Left ventricle myocardium inferior (tissue), 1 donor: ENCODE data around the gene RPS25. TPM values are rescaled to one million over a fixed set of nuclear protein-coding genes. Genes with fewer than 3 reads are reported as not detected.
"Not testable (repeated sequence)": the region's sequence is repeated elsewhere in the genome, so short reads cannot be mapped to it uniquely, and the experiment has no call there.

Source experiments
- DNase-seq: peaks from one replicate; pipeline ENCODE4 v3.0.0-alpha.2; 2020
- H3K27ac ChIP-seq: fragments of 200-600 bp; replicated peaks from 2 replicates; pipeline ENCODE4 v1.8.0; 2021
- H3K27me3 ChIP-seq: fragments of 200-600 bp; 2 replicates; pipeline ENCODE4 v1.8.0; 2021; ENCODE audit warnings: low read depth
- H3K36me3 ChIP-seq: fragments of 200-600 bp; 2 replicates; pipeline ENCODE4 v1.8.0; 2021
- H3K4me1 ChIP-seq: fragments of 200-600 bp; 2 replicates; pipeline ENCODE4 v1.8.0; 2021
- H3K4me3 ChIP-seq: fragments of 200-600 bp; 2 replicates; pipeline ENCODE4 v1.8.0; 2021; ENCODE audit warnings: mild to moderate bottlenecking, moderate library complexity
- H3K9me3 ChIP-seq: fragments of 200-600 bp; replicated peaks from 2 replicates; pipeline ENCODE4 v1.8.0; 2021
- intact Hi-C: fragments of 100-400 bp; cut with micrococcal nuclease; formaldehyde crosslinking; loops from one replicate; pipeline ENCODE4 v1.11.0; 2022
- total RNA-seq: library from RNA; stranded (reverse); fragmentation: NEBNext Ultra II Directional; extraction: Animal tissue kit (Norgen Biotek cat#: 25700); gene quantifications from one replicate; pipeline ENCODE4 v1.2.1, GENCODE V29; 2021
- TF ChIP-seq, protein P1 (sequence below): fragments of 200-600 bp; IDR thresholded peaks from 2 replicates; pipeline ENCODE4 v1.8.0; 2021; ENCODE audit warnings: antibody characterized with exemption, mild to moderate bottlenecking, borderline replicate concordance
- donor health status: DM: no; HTN: yes; CAD: no; lungs with severe emphysema.

Gene RPS25
- total RNA-seq, 1 donor from 2014 or later: 767 TPM

DNA sequence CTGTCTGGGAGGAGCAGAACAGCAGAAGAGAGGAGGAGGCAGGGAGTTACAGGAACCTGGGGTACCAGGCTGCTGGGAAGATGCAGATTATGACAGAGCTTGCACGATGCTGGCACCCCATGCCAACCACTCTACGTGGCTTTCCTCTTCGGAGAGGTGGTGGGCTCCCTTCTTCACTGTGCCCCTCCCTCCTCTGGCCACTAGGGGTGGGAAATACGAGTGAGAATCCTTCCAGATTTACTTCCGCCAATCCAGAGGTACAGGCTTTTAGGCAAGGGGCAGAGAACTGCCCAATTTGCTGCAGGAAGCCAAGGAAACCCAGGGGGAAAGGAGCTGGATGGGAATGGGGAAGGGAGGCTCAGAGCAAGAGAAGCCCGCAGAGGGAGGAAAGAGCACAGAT lies 26.6 kb upstream of the RPS25 start:
- TF ChIP-seq, protein P1, sequence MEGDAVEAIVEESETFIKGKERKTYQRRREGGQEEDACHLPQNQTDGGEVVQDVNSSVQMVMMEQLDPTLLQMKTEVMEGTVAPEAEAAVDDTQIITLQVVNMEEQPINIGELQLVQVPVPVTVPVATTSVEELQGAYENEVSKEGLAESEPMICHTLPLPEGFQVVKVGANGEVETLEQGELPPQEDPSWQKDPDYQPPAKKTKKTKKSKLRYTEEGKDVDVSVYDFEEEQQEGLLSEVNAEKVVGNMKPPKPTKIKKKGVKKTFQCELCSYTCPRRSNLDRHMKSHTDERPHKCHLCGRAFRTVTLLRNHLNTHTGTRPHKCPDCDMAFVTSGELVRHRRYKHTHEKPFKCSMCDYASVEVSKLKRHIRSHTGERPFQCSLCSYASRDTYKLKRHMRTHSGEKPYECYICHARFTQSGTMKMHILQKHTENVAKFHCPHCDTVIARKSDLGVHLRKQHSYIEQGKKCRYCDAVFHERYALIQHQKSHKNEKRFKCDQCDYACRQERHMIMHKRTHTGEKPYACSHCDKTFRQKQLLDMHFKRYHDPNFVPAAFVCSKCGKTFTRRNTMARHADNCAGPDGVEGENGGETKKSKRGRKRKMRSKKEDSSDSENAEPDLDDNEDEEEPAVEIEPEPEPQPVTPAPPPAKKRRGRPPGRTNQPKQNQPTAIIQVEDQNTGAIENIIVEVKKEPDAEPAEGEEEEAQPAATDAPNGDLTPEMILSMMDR: no peak
- peaks cover 52% of the 10 kb centered on the region for H3K36me3 ChIP-seq

GRCh38 chr11:119042927-119043326 lies 24.8 kb upstream of the RPS25 start:
- no peak for DNase-seq
- H3K4me3 ChIP-seq: no peak overlapping the region
- TF ChIP-seq, protein P1: no peak
- no peaks in the 10 kb centered on the region for H3K9me3 ChIP-seq
- H3K4me1 ChIP-seq: no peaks in the 10 kb centered on the region
- no peak overlapping the region for H3K27ac ChIP-seq
- no peaks in the 10 kb centered on the region for H3K27me3 ChIP-seq
- intact Hi-C loops: no loop called here
- peaks cover 34% of the 10 kb centered on the region for H3K36me3 ChIP-seq

More for the DNA sequence above, 26.6 kb upstream of the RPS25 start:
- Histone ChIP-seq H3K4me1 (no peaks in the 10 kb centered on the region), H3K27ac (no peak overlapping the region), H3K27me3 (no peaks in the 10 kb centered on the region), H3K4me3 (no peak overlapping the region), H3K9me3 (no peaks in the 10 kb centered on the region)
- DNase-seq: no peak
- intact Hi-C loops: no loop called here

GRCh38 chr11:119041821-119042514 lies 23.8 kb upstream of the RPS25 start:
- H3K27me3 ChIP-seq: no peaks in the 10 kb centered on the region
- no peak overlapping the region for H3K27ac ChIP-seq
- intact Hi-C loops: no loop called here
- DNase-seq: no peak
- peaks cover 25% of the 10 kb centered on the region for H3K36me3 ChIP-seq
- TF ChIP-seq, protein P1: no peak
- no peaks in the 10 kb centered on the region for H3K9me3 ChIP-seq
- no peak overlapping the region for H3K4me3 ChIP-seq
- H3K4me1 ChIP-seq: no peaks in the 10 kb centered on the region

DNA sequence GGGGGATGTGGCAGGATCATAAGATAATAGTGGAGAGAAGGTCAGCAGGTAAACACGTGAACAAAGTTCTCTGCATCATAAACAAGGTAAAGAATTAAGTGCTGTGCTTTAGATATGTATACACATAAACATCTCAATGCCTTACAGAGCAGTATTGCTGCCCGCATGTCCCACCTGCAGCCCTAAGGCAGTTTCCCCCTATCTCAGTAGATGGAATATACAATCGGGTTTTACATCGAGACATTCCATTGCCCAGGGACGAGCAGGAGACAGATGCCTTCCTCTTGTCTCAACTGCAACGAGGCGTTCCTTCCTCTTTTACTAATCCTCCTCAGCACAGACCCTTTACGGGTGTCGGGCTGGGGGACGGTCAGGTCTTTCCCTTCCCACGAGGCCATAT lies 21.3 kb upstream of the RPS25 start:
- H3K9me3 ChIP-seq, H3K4me3 ChIP-seq, DNase-seq, H3K4me1 ChIP-seq, H3K36me3 ChIP-seq, H3K27ac ChIP-seq, intact Hi-C loops, H3K27me3 ChIP-seq: not testable (repeated sequence)

- TF ChIP-seq, protein P1: no peak
- no peaks in the 10 kb centered on the region for H3K4me1 ChIP-seq
- no peaks in the 10 kb centered on the region for H3K27me3 ChIP-seq
- no peak overlapping the region for H3K4me3 ChIP-seq
- no peaks in the 10 kb centered on the region for H3K9me3 ChIP-seq
- no peak overlapping the region for H3K27ac ChIP-seq
- intact Hi-C loops: no loop called here
- no peaks in the 10 kb centered on the region for H3K36me3 ChIP-seq
- DNase-seq: no peak
Observed at GRCh38 chr11:119038884-119039283, 20.7 kb upstream of the RPS25 start.

- H3K36me3 ChIP-seq: no peaks in the 10 kb centered on the region
- intact Hi-C loops: no loop called here
- no peak overlapping the region for H3K4me3 ChIP-seq
- H3K9me3 ChIP-seq: no peaks in the 10 kb centered on the region
- no peak overlapping the region for H3K27ac ChIP-seq
- H3K27me3 ChIP-seq: no peaks in the 10 kb centered on the region
- TF ChIP-seq, protein P1: no peak
- DNase-seq: no peak
- H3K4me1 ChIP-seq: peaks cover 13% of the 10 kb centered on the region
Observed at GRCh38 chr11:119034813-119035212, 16.7 kb upstream of the RPS25 start.

DNA sequence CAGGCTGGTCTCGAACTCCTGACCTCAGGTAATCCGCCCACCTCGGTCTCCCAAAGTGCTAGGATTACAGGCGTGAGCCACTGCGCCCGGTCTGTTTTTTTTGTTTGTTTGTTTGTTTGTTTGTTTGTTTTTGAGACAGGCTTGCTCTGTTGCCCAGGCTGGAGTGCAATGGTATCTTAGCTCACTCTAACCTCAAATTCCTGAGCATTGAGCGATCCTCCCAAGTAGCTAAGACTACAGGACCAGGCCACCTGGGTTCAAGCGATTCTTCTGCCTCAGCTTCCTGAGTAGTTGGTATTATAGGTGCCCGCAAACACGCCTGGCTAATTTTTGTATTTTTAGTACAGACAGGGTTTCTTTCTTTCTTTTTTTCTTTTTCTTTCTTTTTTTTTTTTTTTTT lies 15.3 kb upstream of the RPS25 start:
- DNase-seq, H3K4me3 ChIP-seq, H3K27me3 ChIP-seq, H3K27ac ChIP-seq, intact Hi-C loops, H3K36me3 ChIP-seq, H3K9me3 ChIP-seq: not testable (repeated sequence)
- H3K4me1 ChIP-seq: peaks cover 25% of the 10 kb centered on the region
